Natural killer cell (primary cell): ENCODE results near the gene HARS2. TPM values are rescaled to one million over a fixed set of nuclear protein-coding genes. Genes with fewer than 3 reads are reported as not detected.
"Not testable (repeated sequence)": the region's sequence is repeated elsewhere in the genome, so short reads cannot be mapped to it uniquely, and the experiment has no call there.

Source experiments
- ATAC-seq, 3 donors: fragments of 150-1000 bp in 2 of 3; fragments of 200-7000 bp in 1 of 3; cut with Tn5 transposase; 1 replicate in 1 of 3; 2 replicates in 2 of 3; pipeline ENCODE4 v1.10.0; 2021; ENCODE audit warnings: mild to moderate bottlenecking in 2 of 3, moderate library complexity in 2 of 3
- DNase-seq, 2 donors: peaks; one replicate each; pipeline versions ENCODE4 v3.0.0 to v3.0.0-alpha.2; 2013 to 2021; ENCODE audit warnings: mixed read lengths in 1 of 2
- H3K27ac ChIP-seq: one replicate; pipeline ENCODE4 v1.5.1; 2013; ENCODE audit warnings: mild to moderate bottlenecking, low read length
- H3K27me3 ChIP-seq: one replicate; pipeline ENCODE4 v1.6.1; 2013; ENCODE audit warnings: low read length; ENCODE audit not compliant: control insufficient read depth, insufficient read depth
- H3K36me3 ChIP-seq: one replicate; pipeline ENCODE4 v1.6.1; 2013; ENCODE audit warnings: low read length; ENCODE audit not compliant: control insufficient read depth, insufficient read depth
- H3K4me1 ChIP-seq: one replicate; pipeline ENCODE4 v1.6.1; 2013; ENCODE audit warnings: low read length; ENCODE audit not compliant: control insufficient read depth, insufficient read depth
- H3K4me3 ChIP-seq: one replicate; pipeline ENCODE4 v1.5.1; 2013; ENCODE audit warnings: low read length
- H3K9me3 ChIP-seq: one replicate; pipeline ENCODE4 v1.6.1; 2013; ENCODE audit warnings: low read length; ENCODE audit not compliant: control insufficient read depth, insufficient read depth
- H3K27ac Mint-ChIP-seq, 2 donors: one replicate each; pipeline ENCODE4 v1.8.0; 2022; ENCODE audit warnings: mild to moderate bottlenecking in 2 of 2, mixed read lengths in 2 of 2, moderate library complexity in 1 of 2
- H3K27me3 Mint-ChIP-seq, 2 donors: one replicate each; pipeline ENCODE4 v1.8.0; 2022; ENCODE audit warnings: low read depth in 2 of 2, mixed read lengths in 2 of 2
- H3K36me3 Mint-ChIP-seq: one replicate; pipeline ENCODE4 v1.8.0; 2022; ENCODE audit warnings: mixed read lengths
- H3K4me1 Mint-ChIP-seq, 2 donors: one replicate each; pipeline ENCODE4 v1.8.0; 2022; ENCODE audit warnings: mixed read lengths in 2 of 2
- H3K4me3 Mint-ChIP-seq: one replicate; pipeline ENCODE4 v1.8.0; 2022; ENCODE audit warnings: mild to moderate bottlenecking, moderate library complexity, mixed read lengths
- H3K9me3 Mint-ChIP-seq, 2 donors: one replicate each; pipeline ENCODE4 v1.8.0; 2022; ENCODE audit warnings: mixed read lengths in 2 of 2
- WGBS: methylation state at CpG from one replicate; pipeline ENCODE4 v1.1.7; 2013; ENCODE audit warnings: missing lambda C conversion rate; ENCODE audit not compliant: insufficient coverage; 5-methylcytosine and 5-hydroxymethylcytosine counted together
- intact Hi-C: fragments of 100-400 bp; cut with micrococcal nuclease; formaldehyde crosslinking; loops from one replicate; pipeline ENCODE4 v1.14.2; 2022
- total RNA-seq, 4 donors: library from RNA; stranded (reverse); fragments of 120-200 nt in 1 of 4; gene quantifications; one replicate each; pipeline versions ENCODE4 v1.2.3 to v1.2.4, GENCODE V29; 2013 to 2022
- TF ChIP-seq, protein P1 (sequence below): fragments of 200-600 bp; IDR thresholded peaks from one replicate; pipeline ENCODE4 v1.8.0; 2022; ENCODE audit warnings: antibody characterized with exemption

The HARS2 gene
- total RNA-seq, 3 donors from 2014 or later (not counting 1 experiment from before 2014, with no cell fraction given), result 42.5 to 48.4 (median 45.6) TPM

DNA sequence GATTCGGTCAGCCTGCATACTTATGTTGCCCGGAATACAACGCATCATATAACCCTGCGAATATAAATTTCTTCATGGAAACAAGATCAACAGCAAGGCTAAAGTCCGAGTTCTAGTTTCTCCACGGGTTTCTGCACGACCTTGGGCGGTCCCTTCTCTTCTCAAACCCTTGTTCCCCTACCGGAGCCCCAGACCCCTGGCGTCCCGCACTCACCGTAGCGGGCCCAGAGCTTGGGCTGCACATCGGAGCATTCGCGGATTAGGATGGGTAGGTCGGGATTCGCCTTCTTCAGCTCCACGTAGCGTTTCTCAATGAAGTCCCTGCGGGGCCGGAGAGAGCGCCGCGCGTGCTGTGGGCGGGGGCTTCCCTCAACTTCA lies 44.2 kb upstream of the HARS2 start:
- no peak for ATAC-seq
- DNase-seq, result no peak
- peaks cover 14% of the 10 kb centered on the region for H3K36me3 Mint-ChIP-seq
- H3K4me1 Mint-ChIP-seq, result peaks cover 32 to 46% of the 10 kb centered on the region in 2 donors
- 1% methylated on average over 27 of the region's 27 CpGs for WGBS
- peak overlapping the region; percentile 94 to 99 for H3K27ac Mint-ChIP-seq
- Histone ChIP-seq H3K4me1 (peaks cover 20% of the 10 kb centered on the region), H3K4me3 (peak overlapping the region; percentile 78), H3K27ac (peak overlapping the region; percentile 89), H3K27me3 (no peaks in the 10 kb centered on the region), H3K36me3 (peaks cover 44% of the 10 kb centered on the region), H3K9me3 (no peaks in the 10 kb centered on the region)
- intact Hi-C loops, result loop anchor here (1.0 to 2.0 kb wide), 6 partner anchors 8 to 246 kb away; partner anchors contain the start of genes ANKHD1, APBB3, SLC35A4 and SRA1
- peak overlapping the region; percentile 100 for H3K4me3 Mint-ChIP-seq
- H3K27me3 Mint-ChIP-seq, result no peaks in the 10 kb centered on the region
- no peaks in the 10 kb centered on the region for H3K9me3 Mint-ChIP-seq
- TF ChIP-seq, protein P1, sequence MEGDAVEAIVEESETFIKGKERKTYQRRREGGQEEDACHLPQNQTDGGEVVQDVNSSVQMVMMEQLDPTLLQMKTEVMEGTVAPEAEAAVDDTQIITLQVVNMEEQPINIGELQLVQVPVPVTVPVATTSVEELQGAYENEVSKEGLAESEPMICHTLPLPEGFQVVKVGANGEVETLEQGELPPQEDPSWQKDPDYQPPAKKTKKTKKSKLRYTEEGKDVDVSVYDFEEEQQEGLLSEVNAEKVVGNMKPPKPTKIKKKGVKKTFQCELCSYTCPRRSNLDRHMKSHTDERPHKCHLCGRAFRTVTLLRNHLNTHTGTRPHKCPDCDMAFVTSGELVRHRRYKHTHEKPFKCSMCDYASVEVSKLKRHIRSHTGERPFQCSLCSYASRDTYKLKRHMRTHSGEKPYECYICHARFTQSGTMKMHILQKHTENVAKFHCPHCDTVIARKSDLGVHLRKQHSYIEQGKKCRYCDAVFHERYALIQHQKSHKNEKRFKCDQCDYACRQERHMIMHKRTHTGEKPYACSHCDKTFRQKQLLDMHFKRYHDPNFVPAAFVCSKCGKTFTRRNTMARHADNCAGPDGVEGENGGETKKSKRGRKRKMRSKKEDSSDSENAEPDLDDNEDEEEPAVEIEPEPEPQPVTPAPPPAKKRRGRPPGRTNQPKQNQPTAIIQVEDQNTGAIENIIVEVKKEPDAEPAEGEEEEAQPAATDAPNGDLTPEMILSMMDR, result no peak

DNA sequence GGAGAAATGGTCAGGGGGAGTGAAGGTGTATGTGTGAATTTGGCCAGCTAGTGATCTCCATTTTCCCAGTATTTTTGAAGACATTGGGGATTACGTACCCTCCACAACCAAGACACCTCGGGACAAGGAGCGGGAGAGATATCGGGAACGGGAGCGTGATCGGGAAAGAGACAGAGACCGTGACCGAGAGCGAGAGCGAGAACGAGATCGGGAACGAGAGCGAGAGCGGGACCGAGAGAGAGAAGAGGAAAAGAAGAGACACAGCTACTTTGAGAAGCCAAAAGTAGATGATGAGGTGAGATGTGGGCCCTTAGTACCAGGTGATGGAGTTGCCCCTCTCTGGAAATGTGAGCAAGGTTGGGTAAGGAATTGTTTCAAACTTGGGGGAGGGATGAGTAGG lies 32.4 kb upstream of the HARS2 start:
- TF ChIP-seq, protein P1, result no peak
- Mint-ChIP-seq H3K4me1 (peaks cover 0 to 10% of the 10 kb centered on the region in 2 donors), H3K4me3 (no peak overlapping the region), H3K36me3 (peaks cover 53% of the 10 kb centered on the region), H3K27me3 (no peaks in the 10 kb centered on the region), H3K27ac (no peak overlapping the region), H3K9me3 (no peaks in the 10 kb centered on the region)
- H3K4me1 ChIP-seq, result peaks cover 4% of the 10 kb centered on the region
- 98% methylated on average over 17 of the region's 17 CpGs for WGBS
- no peaks in the 10 kb centered on the region for H3K9me3 ChIP-seq
- DNase-seq (no peak), ATAC-seq (no peak)
- H3K27ac ChIP-seq, result no peak overlapping the region
- no peak overlapping the region for H3K4me3 ChIP-seq
- H3K27me3 ChIP-seq, result no peaks in the 10 kb centered on the region
- intact Hi-C loops, result no loop called here
- peaks cover 88% of the 10 kb centered on the region for H3K36me3 ChIP-seq

DNA sequence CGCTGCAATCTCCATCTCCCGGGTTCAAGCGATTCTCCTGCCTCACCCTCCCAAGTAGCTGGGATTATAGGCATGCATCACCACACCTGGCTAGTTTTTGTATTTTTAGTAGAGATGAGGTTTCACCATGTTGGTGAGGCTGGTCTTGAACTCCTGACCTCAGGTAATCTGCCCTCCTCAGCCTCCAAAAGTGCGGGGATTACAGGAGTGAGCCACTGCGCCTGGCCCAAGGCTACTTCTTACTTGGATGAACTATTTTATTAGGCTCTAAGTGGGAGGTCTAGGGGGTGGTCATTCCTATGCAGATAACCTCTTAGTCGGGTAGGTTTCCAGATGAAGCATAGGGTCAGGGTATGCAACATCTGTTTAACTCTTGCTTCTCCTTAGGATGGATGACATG lies 30.9 kb upstream of the HARS2 start:
- H3K27ac ChIP-seq, H3K4me3 Mint-ChIP-seq, intact Hi-C loops, H3K9me3 ChIP-seq, H3K4me3 ChIP-seq, H3K27me3 Mint-ChIP-seq, H3K9me3 Mint-ChIP-seq, H3K27me3 ChIP-seq, ATAC-seq, DNase-seq: not testable (repeated sequence)
- peak overlapping the region in 1 of 2 donors; percentile 35 for H3K27ac Mint-ChIP-seq
- H3K36me3 Mint-ChIP-seq, result peaks cover 39% of the 10 kb centered on the region
- H3K4me1 Mint-ChIP-seq, result peaks cover 11 to 18% of the 10 kb centered on the region in 2 donors
- peaks cover 14% of the 10 kb centered on the region for H3K4me1 ChIP-seq
- peaks cover 73% of the 10 kb centered on the region for H3K36me3 ChIP-seq
- WGBS, result 99% methylated on average over 6 of the region's 6 CpGs

DNA sequence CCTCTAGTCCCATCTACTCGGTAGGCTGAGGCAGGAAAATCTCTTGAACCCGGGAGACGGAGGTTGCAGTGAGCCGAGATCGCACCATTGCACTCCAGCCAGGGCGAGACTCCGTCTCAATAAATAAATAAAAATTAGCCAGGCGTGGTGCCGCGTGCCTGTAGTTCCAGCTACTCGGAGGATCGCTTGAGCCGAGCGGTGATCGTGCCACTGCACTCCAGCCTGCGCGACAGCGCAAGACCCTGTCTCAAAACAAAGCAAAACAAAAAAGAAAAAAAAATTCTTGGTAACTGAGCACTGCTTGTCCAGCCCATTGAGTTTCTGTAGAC lies 27.3 kb upstream of the HARS2 start:
- intact Hi-C loops, result loop anchor here (1.0 to 2.0 kb wide), 5 partner anchors 17 to 263 kb away; partner anchors contain the start of genes ANKHD1, APBB3, HARS1 and HARS2
- peak overlapping the region; percentile 99 for H3K4me3 Mint-ChIP-seq
- Histone ChIP-seq H3K4me1 (peaks cover 21% of the 10 kb centered on the region), H3K9me3 (no peaks in the 10 kb centered on the region), H3K36me3 (peaks cover 57% of the 10 kb centered on the region), H3K4me3 (peak overlapping the region; percentile 99), H3K27me3 (no peaks in the 10 kb centered on the region), H3K27ac (peak overlapping the region; percentile 90)
- peaks cover 33 to 38% of the 10 kb centered on the region in 2 donors for H3K4me1 Mint-ChIP-seq
- WGBS, result 41% methylated on average over 18 of the region's 18 CpGs
- H3K36me3 Mint-ChIP-seq, result peaks cover 25% of the 10 kb centered on the region
- H3K27me3 Mint-ChIP-seq, result no peaks in the 10 kb centered on the region
- ATAC-seq (no peak), DNase-seq (no peak)
- TF ChIP-seq, protein P1, result no peak
- peak overlapping the region; percentile 96 for H3K27ac Mint-ChIP-seq
- H3K9me3 Mint-ChIP-seq, result no peaks in the 10 kb centered on the region
